OCI-LY1 (cell line): ENCODE results near the gene PPP1R14B.
A peak's percentile ranks its signal among the peaks of the same experiment; 100 is the strongest.

Experiments
- H2AFZ ChIP-seq: fragments of 200-600 bp; sonication (generic), shearing (Covaris generic); 2 replicates; pipeline ENCODE4 v1.6.0; 2014; ENCODE audit warnings: antibody characterized with exemption, mild to moderate bottlenecking, low read length
- H3F3A ChIP-seq: fragments of 200-600 bp; sonication (generic), shearing (Covaris generic); 2 replicates; pipeline ENCODE4 v1.6.0; 2014; ENCODE audit warnings: mild to moderate bottlenecking, antibody characterized with exemption, low read length, moderate library complexity; ENCODE audit not compliant: insufficient read depth
- H3K27ac ChIP-seq: fragments of 200-600 bp; sonication (generic); 2 replicates; pipeline ENCODE4 v1.5.1; 2014; ENCODE audit warnings: low read length, mixed run types, mild to moderate bottlenecking, low read depth; ENCODE audit not compliant: poor library complexity, severe bottlenecking
- H3K27me3 ChIP-seq: fragments of 200-600 bp; sonication (generic); 2 replicates; pipeline ENCODE4 v1.6.0; 2014; ENCODE audit warnings: antibody characterized with exemption, mild to moderate bottlenecking, low read length, moderate library complexity; ENCODE audit not compliant: insufficient read depth
- H3K36me3 ChIP-seq: fragments of 200-600 bp; sonication (generic); 2 replicates; pipeline ENCODE4 v1.6.1; 2014; ENCODE audit warnings: mild to moderate bottlenecking, antibody characterized with exemption, low read length, moderate library complexity, mixed read lengths; ENCODE audit not compliant: insufficient read depth
- H3K4me1 ChIP-seq: fragments of 200-600 bp; sonication (generic); 2 replicates; pipeline ENCODE4 v1.5.1; 2014; ENCODE audit warnings: mild to moderate bottlenecking, low read length, moderate library complexity; ENCODE audit not compliant: insufficient read depth, severe bottlenecking
- H3K4me2 ChIP-seq: fragments of 200-600 bp; sonication (generic), shearing (Covaris generic); 2 replicates; pipeline ENCODE4 v1.6.1; 2014; ENCODE audit warnings: low read length
- H3K4me3 ChIP-seq: fragments of 200-600 bp; sonication (generic); 2 replicates; pipeline ENCODE4 v1.5.1; 2014; ENCODE audit warnings: low read length, low read depth, mild to moderate bottlenecking, mixed read lengths; ENCODE audit not compliant: poor library complexity, severe bottlenecking
- H3K79me2 ChIP-seq: fragments of 200-600 bp; shearing (Covaris generic); 2 replicates; pipeline ENCODE4 v1.6.1; 2016; ENCODE audit warnings: mixed run types, low read length, mixed read lengths; ENCODE audit not compliant: insufficient read depth
- H3K9ac ChIP-seq: fragments of 200-600 bp; sonication (generic), shearing (Covaris generic); 2 replicates; pipeline ENCODE4 v1.6.1; 2014; ENCODE audit warnings: mild to moderate bottlenecking, low read length, mixed read lengths
- H3K9me2 ChIP-seq: fragments of 200-600 bp; sonication (generic), shearing (Covaris generic); 2 replicates; pipeline ENCODE4 v1.6.1; 2014; ENCODE audit warnings: low read depth, mild to moderate bottlenecking, low read length, mixed read lengths
- H3K9me3 ChIP-seq: fragments of 200-600 bp; shearing (Covaris generic); 2 replicates; pipeline ENCODE4 v1.6.1; 2014; ENCODE audit warnings: low read length, mixed read lengths
- H4K20me1 ChIP-seq: fragments of 200-600 bp; sonication (generic), shearing (Covaris generic); 2 replicates; pipeline ENCODE4 v1.6.0; 2016; ENCODE audit warnings: mild to moderate bottlenecking, low read length; ENCODE audit not compliant: insufficient read depth
- EZH2 ChIP-seq: fragments of 200-600 bp; sonication (generic), shearing (Covaris generic); IDR thresholded peaks from 2 replicates; pipeline ENCODE4 v1.8.0; 2017; ENCODE audit warnings: borderline replicate concordance, mixed run types, mild to moderate bottlenecking, antibody characterized with exemption, low read length, moderate library complexity, mixed read lengths
- TF ChIP-seq, protein P1 (sequence below): fragments of 200-600 bp; sonication (generic), shearing (Covaris generic); IDR thresholded peaks from 2 replicates; pipeline ENCODE4 v1.5.1; 2017; ENCODE audit warnings: mild to moderate bottlenecking, antibody characterized with exemption, low read length, moderate library complexity, mixed read lengths

The PPP1R14B gene

DNA sequence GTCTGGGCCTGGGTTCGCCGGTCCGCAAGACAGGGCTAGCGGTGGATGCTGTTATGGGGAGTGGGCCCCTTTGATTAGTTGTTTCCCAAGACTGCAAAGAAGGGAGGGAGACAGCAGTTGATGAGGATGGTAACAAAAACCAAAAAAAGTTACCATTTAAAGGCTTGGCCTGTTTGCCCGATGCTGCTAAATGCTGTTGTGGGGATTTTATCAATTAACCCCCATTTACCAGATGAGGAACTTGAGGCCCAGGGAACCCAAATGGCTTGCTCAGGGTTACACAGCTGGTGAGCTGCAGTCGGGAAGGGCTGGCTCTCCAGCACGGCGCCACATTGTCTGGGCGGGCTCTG is 24.1 kb downstream of the PPP1R14B start:
- no peaks in the 10 kb centered on the region for H3K9me2 ChIP-seq
- no peak overlapping the region for H3K4me2 ChIP-seq
- H4K20me1 ChIP-seq = no peaks in the 10 kb centered on the region
- H3K4me3 ChIP-seq = no peak overlapping the region
- no peaks in the 10 kb centered on the region for H3K9me3 ChIP-seq
- peaks cover 53% of the 10 kb centered on the region for H3K36me3 ChIP-seq
- no peak overlapping the region for H3K9ac ChIP-seq
- TF ChIP-seq, protein P1, sequence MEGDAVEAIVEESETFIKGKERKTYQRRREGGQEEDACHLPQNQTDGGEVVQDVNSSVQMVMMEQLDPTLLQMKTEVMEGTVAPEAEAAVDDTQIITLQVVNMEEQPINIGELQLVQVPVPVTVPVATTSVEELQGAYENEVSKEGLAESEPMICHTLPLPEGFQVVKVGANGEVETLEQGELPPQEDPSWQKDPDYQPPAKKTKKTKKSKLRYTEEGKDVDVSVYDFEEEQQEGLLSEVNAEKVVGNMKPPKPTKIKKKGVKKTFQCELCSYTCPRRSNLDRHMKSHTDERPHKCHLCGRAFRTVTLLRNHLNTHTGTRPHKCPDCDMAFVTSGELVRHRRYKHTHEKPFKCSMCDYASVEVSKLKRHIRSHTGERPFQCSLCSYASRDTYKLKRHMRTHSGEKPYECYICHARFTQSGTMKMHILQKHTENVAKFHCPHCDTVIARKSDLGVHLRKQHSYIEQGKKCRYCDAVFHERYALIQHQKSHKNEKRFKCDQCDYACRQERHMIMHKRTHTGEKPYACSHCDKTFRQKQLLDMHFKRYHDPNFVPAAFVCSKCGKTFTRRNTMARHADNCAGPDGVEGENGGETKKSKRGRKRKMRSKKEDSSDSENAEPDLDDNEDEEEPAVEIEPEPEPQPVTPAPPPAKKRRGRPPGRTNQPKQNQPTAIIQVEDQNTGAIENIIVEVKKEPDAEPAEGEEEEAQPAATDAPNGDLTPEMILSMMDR = no peak
- no peak for TF ChIP-seq EZH2
- H3K27ac ChIP-seq = peak overlapping the region; percentile 5
- no peak overlapping the region for H2AFZ ChIP-seq
- no peaks in the 10 kb centered on the region for H3F3A ChIP-seq
- H3K79me2 ChIP-seq = no peaks in the 10 kb centered on the region
- H3K4me1 ChIP-seq = peaks cover 30% of the 10 kb centered on the region
- H3K27me3 ChIP-seq = no peaks in the 10 kb centered on the region

DNA sequence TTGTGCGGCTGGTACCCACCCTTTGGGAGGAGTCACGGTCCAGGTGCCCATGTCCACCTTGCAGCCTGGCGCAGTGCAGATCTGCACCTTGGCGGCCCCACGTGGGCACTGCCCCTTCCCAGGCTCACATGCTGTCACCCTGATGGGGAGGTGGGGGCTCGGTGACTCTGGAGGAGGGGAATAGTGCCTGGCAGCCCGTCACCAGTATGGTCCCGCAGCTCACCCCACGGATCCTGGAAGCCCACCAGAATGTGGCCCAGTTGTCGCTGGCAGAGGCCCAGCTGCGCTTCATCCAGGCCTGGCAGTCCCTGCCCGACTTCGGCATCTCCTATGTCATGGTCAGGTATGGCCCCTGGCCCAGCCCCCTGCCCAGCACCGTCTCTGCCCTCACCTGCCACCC is 25.9 kb downstream of the PPP1R14B start:
- Histone ChIP-seq H3F3A (no peaks in the 10 kb centered on the region), H2AFZ (no peak overlapping the region), H4K20me1 (no peaks in the 10 kb centered on the region), H3K9me2 (no peaks in the 10 kb centered on the region), H3K79me2 (no peaks in the 10 kb centered on the region), H3K4me2 (no peak overlapping the region), H3K36me3 (peaks cover 53% of the 10 kb centered on the region), H3K4me1 (peaks cover 17% of the 10 kb centered on the region), H3K9ac (no peak overlapping the region), H3K4me3 (no peak overlapping the region), H3K27me3 (no peaks in the 10 kb centered on the region), H3K27ac (no peak overlapping the region), H3K9me3 (no peaks in the 10 kb centered on the region)
- TF ChIP-seq, protein P1 = no peak
- TF ChIP-seq EZH2 = no peak

DNA sequence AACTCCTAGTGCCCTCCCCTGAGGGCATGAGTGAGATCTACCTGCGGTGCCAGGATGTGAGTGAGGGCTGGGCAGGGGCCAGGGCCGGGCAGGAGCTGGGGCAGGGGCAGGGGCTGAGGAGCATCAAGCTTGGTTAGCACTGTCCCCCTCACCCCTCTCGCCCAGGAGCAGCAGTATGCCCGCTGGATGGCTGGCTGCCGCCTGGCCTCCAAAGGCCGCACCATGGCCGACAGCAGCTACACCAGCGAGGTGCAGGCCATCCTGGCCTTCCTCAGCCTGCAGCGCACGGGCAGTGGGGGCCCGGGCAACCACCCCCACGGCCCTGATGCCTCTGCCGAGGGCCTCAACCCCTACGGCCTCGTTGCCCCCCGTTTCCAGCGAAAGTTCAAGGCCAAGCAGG is 26.5 kb downstream of the PPP1R14B start:
- Histone ChIP-seq H3K36me3 (peaks cover 53% of the 10 kb centered on the region), H4K20me1 (no peaks in the 10 kb centered on the region), H3K9ac (no peak overlapping the region), H3K9me3 (no peaks in the 10 kb centered on the region), H3K79me2 (no peaks in the 10 kb centered on the region), H3K4me2 (no peak overlapping the region), H3K27ac (no peak overlapping the region), H3K4me3 (no peak overlapping the region), H3K4me1 (peaks cover 12% of the 10 kb centered on the region), H3F3A (no peaks in the 10 kb centered on the region), H3K27me3 (no peaks in the 10 kb centered on the region), H3K9me2 (no peaks in the 10 kb centered on the region), H2AFZ (no peak overlapping the region)
- TF ChIP-seq, protein P1 = no peak
- TF ChIP-seq EZH2 = no peak
